GM12872 (cell line): Measurements from ENCODE around the gene C16orf95.

Experiments
- CTCF ChIP-seq: IDR thresholded peaks from 3 replicates; pipeline ENCODE4 v1.5.1; 2011; ENCODE audit warnings: low read depth, mild to moderate bottlenecking, low read length, moderate library complexity; ENCODE audit not compliant: insufficient read depth

The C16orf95 gene

GRCh38 chr16:87327798-87328495, 10.8 kb upstream of the C16orf95 start:
- TF ChIP-seq CTCF: no peak

- TF ChIP-seq CTCF: no peak
Observed at GRCh38 chr16:87326151-87326571, 9.0 kb upstream of the C16orf95 start.

- TF ChIP-seq CTCF: no peak
Observed at GRCh38 chr16:87325423-87325858, 8.2 kb upstream of the C16orf95 start.

- TF ChIP-seq CTCF: peak; percentile 93
Observed at GRCh38 chr16:87324411-87325275, 7.5 kb upstream of the C16orf95 start.

GRCh38 chr16:87323727-87324410, 6.7 kb upstream of the C16orf95 start:
- no peak for TF ChIP-seq CTCF

GRCh38 chr16:87322833-87323726, 5.9 kb upstream of the C16orf95 start:
- TF ChIP-seq CTCF: no peak
